Renal pelvis (tissue), 4 donors: ENCODE data around the gene FGF11. TPM values are rescaled to one million over a fixed set of nuclear protein-coding genes. Genes with fewer than 3 reads are reported as not detected.

Experiments used
- DNase-seq: peaks from one replicate; pipeline ENCODE4 v3.0.0-alpha.2; 2013
- polyA plus RNA-seq, 3 donors: library from polyadenylated mRNA; unstranded; fragments of 120-200 nt; gene quantifications; one replicate each; pipeline ENCODE4 v1.2.1, GENCODE V29; 2013; ENCODE audit not compliant: insufficient read length in 3 of 3

FGF11 gene
- polyA plus RNA-seq, 3 donors = 5.9 to 6.7 (median 6.0) TPM

GRCh38 chr17:7428557-7428956 is 10.8 kb upstream of the FGF11 start, which contains the start of gene SPEM3:
SPEM3 (plus strand) TSS chr17:7428857; CDS start chr17:7428903, 46 bp downstream.
- no peak for DNase-seq

GRCh38 chr17:7429722-7430121 is 9.6 kb upstream of the FGF11 start:
- DNase-seq = no peak

GRCh38 chr17:7431231-7431630 is 8.1 kb upstream of the FGF11 start:
- DNase-seq = no peak

- DNase-seq = no peak
Measured at GRCh38 chr17:7432296-7432695, 7.0 kb upstream of the FGF11 start.

GRCh38 chr17:7435676-7436555 is 3.4 kb upstream of the FGF11 start:
- no peak for DNase-seq

- DNase-seq = peak; percentile 84
Measured at GRCh38 chr17:7436556-7437368, 2.5 kb upstream of the FGF11 start.

GRCh38 chr17:7437369-7437863 is 1.9 kb upstream of the FGF11 start:
- DNase-seq = no peak

- DNase-seq = no peak
Measured at GRCh38 chr17:7437950-7438614, 1.2 kb upstream of the FGF11 start.

GRCh38 chr17:7438656-7439460 is 454 bp upstream of the FGF11 start:
- no peak for DNase-seq

GRCh38 chr17:7440113-7440833 is 961 bp downstream of the FGF11 start:
- no peak for DNase-seq

- no peak for DNase-seq
Measured at GRCh38 chr17:7440834-7441195, 1.5 kb downstream of the FGF11 start.

GRCh38 chr17:7441266-7441665 is 2.0 kb downstream of the FGF11 start:
- no peak for DNase-seq

- DNase-seq = no peak
Measured at GRCh38 chr17:7442142-7442541, 2.8 kb downstream of the FGF11 start.

- no peak for DNase-seq
Measured at GRCh38 chr17:7443499-7444485, 4.5 kb downstream of the FGF11 start.

- DNase-seq = no peak
Measured at GRCh38 chr17:7444682-7445618, 5.6 kb downstream of the FGF11 start, which contains the start of gene CHRNB1. CHRNB1 (plus strand) TSS chr17:7445061; CDS start chr17:7445128, 67 bp downstream.

GRCh38 chr17:7445619-7445968 is 6.3 kb downstream of the FGF11 start:
- DNase-seq = no peak

GRCh38 chr17:7448461-7448860 is 9.1 kb downstream of the FGF11 start:
- DNase-seq = no peak

GRCh38 chr17:7459961-7460545 is 20.7 kb downstream of the FGF11 start:
- no peak for DNase-seq
